Lower lobe of right lung (tissue), 2 donors: ENCODE results near the gene RGS7. TPM values are rescaled to one million over a fixed set of nuclear protein-coding genes. Genes with fewer than 3 reads are reported as not detected.

Experiments used
- ATAC-seq, 2 donors: fragments of 200-7000 bp; cut with Tn5 transposase; one replicate each; pipeline ENCODE4 v1.9.1; 2020 to 2022; ENCODE audit warnings: mild to moderate bottlenecking in 2 of 2, moderate library complexity in 2 of 2
- DNase-seq: peaks from one replicate; pipeline ENCODE4 v3.0.0-alpha.2; 2020
- H3K27ac ChIP-seq: fragments of 200-600 bp; one replicate; pipeline ENCODE4 v1.8.0; 2022
- H3K27me3 ChIP-seq: fragments of 200-600 bp; one replicate; pipeline ENCODE4 v1.8.0; 2022; ENCODE audit warnings: low read depth
- H3K36me3 ChIP-seq: fragments of 200-600 bp; one replicate; pipeline ENCODE4 v1.8.0; 2022; ENCODE audit warnings: mild to moderate bottlenecking
- H3K4me1 ChIP-seq: fragments of 200-600 bp; one replicate; pipeline ENCODE4 v1.8.0; 2022
- H3K4me3 ChIP-seq: fragments of 200-600 bp; one replicate; pipeline ENCODE4 v1.8.0; 2022; ENCODE audit warnings: mild to moderate bottlenecking
- H3K9me3 ChIP-seq: fragments of 200-600 bp; one replicate; pipeline ENCODE4 v1.8.0; 2022
- CTCF ChIP-seq: fragments of 200-600 bp; IDR thresholded peaks from one replicate; pipeline ENCODE4 v1.8.0; 2022; ENCODE audit warnings: antibody characterized with exemption, mild to moderate bottlenecking
- intact Hi-C: fragments of 100-400 bp; cut with DNase I; formaldehyde crosslinking; loops from one replicate; pipeline ENCODE4 v1.11.0; 2022
- total RNA-seq: library from RNA; stranded (reverse); fragmentation: NEBNext Ultra II Directional; extraction: Animal tissue kit (Norgen Biotek cat#: 25700); gene quantifications from one replicate; pipeline ENCODE4 v1.2.1, GENCODE V29; 2021
- donor health status: DM: no; HTN: yes; CAD: no; lungs with severe emphysema.

Gene RGS7
- total RNA-seq, 1 donor from 2014 or later, result 0.21 TPM

- DNase-seq (no peak), ATAC-seq (no peak)
- H3K9me3 ChIP-seq, result no peaks in the 10 kb centered on the region
- no peaks in the 10 kb centered on the region for H3K36me3 ChIP-seq
- no peaks in the 10 kb centered on the region for H3K4me1 ChIP-seq
- no peak overlapping the region for H3K27ac ChIP-seq
- no peak for TF ChIP-seq CTCF
- no peaks in the 10 kb centered on the region for H3K27me3 ChIP-seq
- intact Hi-C loops, result no loop called here
- no peak overlapping the region for H3K4me3 ChIP-seq
Observed at GRCh38 chr1:241390526-241390925, 33.5 kb upstream of the RGS7 start.

- no peaks in the 10 kb centered on the region for H3K9me3 ChIP-seq
- no peak overlapping the region for H3K4me3 ChIP-seq
- no peaks in the 10 kb centered on the region for H3K36me3 ChIP-seq
- H3K27ac ChIP-seq, result no peak overlapping the region
- H3K27me3 ChIP-seq, result no peaks in the 10 kb centered on the region
- DNase-seq, result no peak
- intact Hi-C loops, result no loop called here
- no peaks in the 10 kb centered on the region for H3K4me1 ChIP-seq
- TF ChIP-seq CTCF, result no peak
- ATAC-seq, result no peak
Observed at GRCh38 chr1:241389400-241389799, 32.4 kb upstream of the RGS7 start.

GRCh38 chr1:241387216-241387615, 30.2 kb upstream of the RGS7 start:
- DNase-seq (no peak), ATAC-seq (no peak)
- peaks cover 2% of the 10 kb centered on the region for H3K9me3 ChIP-seq
- H3K36me3 ChIP-seq, result no peaks in the 10 kb centered on the region
- intact Hi-C loops, result no loop called here
- no peaks in the 10 kb centered on the region for H3K27me3 ChIP-seq
- no peaks in the 10 kb centered on the region for H3K4me1 ChIP-seq
- H3K27ac ChIP-seq, result no peak overlapping the region
- TF ChIP-seq CTCF, result no peak
- no peak overlapping the region for H3K4me3 ChIP-seq

DNA sequence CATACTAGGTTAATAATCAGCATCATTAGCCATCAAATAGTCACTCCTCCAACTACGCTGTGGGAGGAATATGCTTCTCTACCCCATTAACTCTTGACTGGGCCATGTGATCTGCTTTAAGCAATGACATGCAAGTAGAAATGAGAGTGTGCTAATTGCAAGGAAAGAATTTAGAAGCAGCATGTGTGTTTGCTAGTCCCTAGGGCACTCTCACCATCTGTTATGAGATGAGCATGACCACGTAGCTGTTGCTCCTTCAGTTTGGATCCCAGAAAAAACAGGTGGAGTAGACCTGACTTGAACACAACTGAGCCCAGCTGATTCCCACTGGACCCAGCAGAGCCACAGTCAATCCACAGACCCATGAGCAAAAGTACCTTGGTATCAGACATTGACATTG, 19.7 kb upstream of the RGS7 start:
- H3K9me3 ChIP-seq, result peaks cover under 1% of the 10 kb centered on the region
- intact Hi-C loops, result no loop called here

DNA sequence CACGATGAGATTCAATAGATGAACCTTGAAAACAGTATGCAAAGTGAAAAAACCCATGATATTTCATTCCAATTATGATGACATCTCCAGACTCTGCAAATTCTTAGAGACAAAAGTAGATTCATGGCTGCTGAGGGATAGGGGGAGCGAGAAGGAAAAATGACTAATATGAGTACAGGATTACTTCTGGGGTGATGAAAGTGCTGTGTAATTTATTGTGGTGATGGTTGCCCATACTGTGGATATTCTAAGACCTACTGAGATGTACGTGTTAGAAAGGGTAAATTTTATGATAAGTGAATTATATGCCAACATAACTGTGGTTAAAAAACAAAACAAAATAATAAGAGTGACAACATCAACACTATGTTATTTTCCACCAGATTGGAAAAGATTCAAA, 18.9 kb upstream of the RGS7 start:
- H3K36me3 ChIP-seq, result no peaks in the 10 kb centered on the region
- H3K27ac ChIP-seq, result no peak overlapping the region
- no peaks in the 10 kb centered on the region for H3K9me3 ChIP-seq
- no peak overlapping the region for H3K4me3 ChIP-seq
- TF ChIP-seq CTCF, result no peak
- intact Hi-C loops, result no loop called here
- no peaks in the 10 kb centered on the region for H3K27me3 ChIP-seq
- H3K4me1 ChIP-seq, result no peaks in the 10 kb centered on the region
- DNase-seq (no peak), ATAC-seq (no peak)

More for the DNA sequence above, 19.7 kb upstream of the RGS7 start:
- Histone ChIP-seq H3K27me3 (no peaks in the 10 kb centered on the region), H3K4me1 (no peaks in the 10 kb centered on the region), H3K27ac (no peak overlapping the region), H3K36me3 (no peaks in the 10 kb centered on the region), H3K4me3 (no peak overlapping the region)
- TF ChIP-seq CTCF, result no peak
- DNase-seq (no peak), ATAC-seq (no peak)

DNA sequence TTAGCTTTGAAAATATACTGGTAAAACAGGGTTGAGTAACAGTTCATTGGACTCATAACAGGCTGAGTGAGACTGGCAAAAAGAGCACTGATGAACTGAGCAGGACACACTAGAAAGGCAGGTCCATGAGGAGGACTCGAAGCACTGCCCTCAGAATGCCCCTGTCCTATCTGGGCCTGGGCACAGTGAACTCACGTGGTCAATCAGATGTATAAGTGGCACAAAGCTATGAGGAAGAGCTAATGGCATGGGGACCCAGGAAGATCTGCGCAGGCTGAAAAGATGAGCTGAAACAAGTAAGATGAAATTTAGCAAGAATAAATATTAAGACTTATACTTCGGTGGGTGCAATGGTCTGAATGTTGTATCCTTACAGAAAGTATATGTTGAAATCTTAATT, 9.2 kb upstream of the RGS7 start:
- intact Hi-C loops, result no loop called here
- Histone ChIP-seq H3K9me3 (no peaks in the 10 kb centered on the region), H3K4me1 (no peaks in the 10 kb centered on the region), H3K27ac (no peak overlapping the region), H3K4me3 (no peak overlapping the region), H3K27me3 (no peaks in the 10 kb centered on the region), H3K36me3 (no peaks in the 10 kb centered on the region)
- ATAC-seq, result no peak
- no peak for TF ChIP-seq CTCF
- DNase-seq, result no peak
